ENCODE data around the gene PLXNA2. TPM values are rescaled to one million over a fixed set of nuclear protein-coding genes. Genes with fewer than 3 reads are reported as not detected.

Gene PLXNA2
- total RNA-seq, 1 donor from 2014 or later, result 17.7 TPM

DNA sequence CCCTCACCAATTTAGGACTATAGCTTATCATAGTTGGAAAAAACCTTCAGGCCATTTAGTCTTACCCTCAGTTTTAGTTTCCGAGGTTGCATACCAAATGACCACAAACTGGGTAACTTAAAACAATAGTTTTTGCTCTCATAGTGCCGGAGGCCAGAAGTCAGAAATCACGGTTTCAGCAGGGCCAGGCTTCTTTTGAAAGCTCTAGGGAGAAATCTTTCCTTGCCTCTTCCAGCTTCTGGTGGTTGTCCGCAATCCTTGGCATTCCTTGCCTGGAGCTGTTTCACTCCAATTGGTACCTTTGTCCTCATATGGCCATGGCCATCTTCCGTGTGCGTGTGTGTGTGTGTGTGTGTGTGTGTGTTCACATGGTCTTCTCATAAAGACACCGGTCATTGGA, 12.4 kb upstream of the PLXNA2 start:
- Histone ChIP-seq H3K79me2 (ENCODE audit: insufficient read depth, low read length) (no peaks in the 10 kb centered on the region), H3K4me2 (ENCODE audit: low read length) (no peak overlapping the region), H3K36me3 (ENCODE audit: insufficient read depth, low read length) (no peaks in the 10 kb centered on the region), H4K20me1 (ENCODE audit: insufficient read depth, low read length) (no peaks in the 10 kb centered on the region), H3K27ac (ENCODE audit: low read depth, low read length) (no peak overlapping the region), H3K4me3 (ENCODE audit: insufficient read depth, low read depth, low read length) (no peak overlapping the region), H3K4me1 (ENCODE audit: insufficient read depth, low read length) (peaks cover 12% of the 10 kb centered on the region), H3K27me3 (ENCODE audit: insufficient read depth, low read length) (peaks cover 3% of the 10 kb centered on the region), H3K9ac (ENCODE audit: low read length) (no peak overlapping the region), H2AFZ (ENCODE audit: low read depth, low read length) (no peak overlapping the region), H3K9me3 (ENCODE audit: insufficient read depth, low read depth, low read length) (no peaks in the 10 kb centered on the region)
- Mint-ChIP-seq H3K36me3 (ENCODE audit: low read depth, unreplicated experiment) (no peaks in the 10 kb centered on the region), H3K9me3 (ENCODE audit: unreplicated experiment) (peaks cover 6% of the 10 kb centered on the region), H3K27me3 (ENCODE audit: low read depth, unreplicated experiment) (peaks cover 13% of the 10 kb centered on the region), H3K4me3 (ENCODE audit: unreplicated experiment) (no peak overlapping the region), H3K27ac (ENCODE audit: unreplicated experiment) (peak overlapping the region; percentile 44), H3K4me1 (ENCODE audit: low read depth, unreplicated experiment) (peaks cover 37% of the 10 kb centered on the region)
- DNase-seq (ENCODE audit: low read depth) (no peak), FAIRE-seq (no peak)
- TF ChIP-seq, protein P1, sequence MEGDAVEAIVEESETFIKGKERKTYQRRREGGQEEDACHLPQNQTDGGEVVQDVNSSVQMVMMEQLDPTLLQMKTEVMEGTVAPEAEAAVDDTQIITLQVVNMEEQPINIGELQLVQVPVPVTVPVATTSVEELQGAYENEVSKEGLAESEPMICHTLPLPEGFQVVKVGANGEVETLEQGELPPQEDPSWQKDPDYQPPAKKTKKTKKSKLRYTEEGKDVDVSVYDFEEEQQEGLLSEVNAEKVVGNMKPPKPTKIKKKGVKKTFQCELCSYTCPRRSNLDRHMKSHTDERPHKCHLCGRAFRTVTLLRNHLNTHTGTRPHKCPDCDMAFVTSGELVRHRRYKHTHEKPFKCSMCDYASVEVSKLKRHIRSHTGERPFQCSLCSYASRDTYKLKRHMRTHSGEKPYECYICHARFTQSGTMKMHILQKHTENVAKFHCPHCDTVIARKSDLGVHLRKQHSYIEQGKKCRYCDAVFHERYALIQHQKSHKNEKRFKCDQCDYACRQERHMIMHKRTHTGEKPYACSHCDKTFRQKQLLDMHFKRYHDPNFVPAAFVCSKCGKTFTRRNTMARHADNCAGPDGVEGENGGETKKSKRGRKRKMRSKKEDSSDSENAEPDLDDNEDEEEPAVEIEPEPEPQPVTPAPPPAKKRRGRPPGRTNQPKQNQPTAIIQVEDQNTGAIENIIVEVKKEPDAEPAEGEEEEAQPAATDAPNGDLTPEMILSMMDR (IDR thresholded peaks at IDR 0.05; ENCODE audit: insufficient read depth, low read depth, low read length), result no peak
- no peak for TF ChIP-seq EZH2 (IDR thresholded peaks at IDR 0.05; ENCODE audit: insufficient read depth, low read length)

DNA sequence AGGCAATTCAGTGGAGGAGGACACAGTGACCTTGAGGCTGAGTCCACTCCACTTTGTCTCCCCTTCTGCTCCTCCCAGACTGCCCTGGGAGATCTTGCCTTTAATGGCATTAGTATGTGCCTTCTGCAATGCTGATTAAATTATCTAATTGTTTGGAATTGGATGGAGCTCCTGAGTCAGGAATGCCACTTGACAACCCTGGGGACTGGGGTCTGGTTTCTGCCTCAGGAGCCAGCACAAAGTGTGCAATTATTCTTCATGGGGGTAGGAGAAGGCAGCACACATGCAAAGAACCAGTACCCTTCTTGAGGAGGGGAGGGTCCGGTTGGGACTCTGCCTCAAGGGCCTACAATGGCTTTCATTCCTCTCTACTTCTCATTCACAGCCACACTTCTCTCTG, 11.9 kb upstream of the PLXNA2 start:
- Mint-ChIP-seq H3K36me3 (ENCODE audit: low read depth, unreplicated experiment) (no peaks in the 10 kb centered on the region), H3K4me3 (ENCODE audit: unreplicated experiment) (no peak overlapping the region), H3K27me3 (ENCODE audit: low read depth, unreplicated experiment) (peaks cover 13% of the 10 kb centered on the region), H3K4me1 (ENCODE audit: low read depth, unreplicated experiment) (peaks cover 37% of the 10 kb centered on the region), H3K27ac (ENCODE audit: unreplicated experiment) (no peak overlapping the region), H3K9me3 (ENCODE audit: unreplicated experiment) (peaks cover 6% of the 10 kb centered on the region)
- peaks cover 3% of the 10 kb centered on the region for H3K27me3 ChIP-seq (ENCODE audit: insufficient read depth, low read length)
- no peak overlapping the region for H3K27ac ChIP-seq (ENCODE audit: low read depth, low read length)
- no peaks in the 10 kb centered on the region for H3K9me3 ChIP-seq (ENCODE audit: insufficient read depth, low read depth, low read length)
- H3K79me2 ChIP-seq (ENCODE audit: insufficient read depth, low read length), result no peaks in the 10 kb centered on the region
- TF ChIP-seq, protein P1 (IDR thresholded peaks at IDR 0.05; ENCODE audit: insufficient read depth, low read depth, low read length), result no peak
- TF ChIP-seq EZH2 (IDR thresholded peaks at IDR 0.05; ENCODE audit: insufficient read depth, low read length), result no peak
- H3K9ac ChIP-seq (ENCODE audit: low read length), result no peak overlapping the region
- no peak overlapping the region for H2AFZ ChIP-seq (ENCODE audit: low read depth, low read length)
- FAIRE-seq, result no peak
- no peak overlapping the region for H3K4me3 ChIP-seq (ENCODE audit: insufficient read depth, low read depth, low read length)
- no peak for DNase-seq (ENCODE audit: low read depth)
- H3K36me3 ChIP-seq (ENCODE audit: insufficient read depth, low read length), result no peaks in the 10 kb centered on the region
- H3K4me2 ChIP-seq (ENCODE audit: low read length), result no peak overlapping the region
- H3K4me1 ChIP-seq (ENCODE audit: insufficient read depth, low read length), result peaks cover 12% of the 10 kb centered on the region
- H4K20me1 ChIP-seq (ENCODE audit: insufficient read depth, low read length), result no peaks in the 10 kb centered on the region

DNA sequence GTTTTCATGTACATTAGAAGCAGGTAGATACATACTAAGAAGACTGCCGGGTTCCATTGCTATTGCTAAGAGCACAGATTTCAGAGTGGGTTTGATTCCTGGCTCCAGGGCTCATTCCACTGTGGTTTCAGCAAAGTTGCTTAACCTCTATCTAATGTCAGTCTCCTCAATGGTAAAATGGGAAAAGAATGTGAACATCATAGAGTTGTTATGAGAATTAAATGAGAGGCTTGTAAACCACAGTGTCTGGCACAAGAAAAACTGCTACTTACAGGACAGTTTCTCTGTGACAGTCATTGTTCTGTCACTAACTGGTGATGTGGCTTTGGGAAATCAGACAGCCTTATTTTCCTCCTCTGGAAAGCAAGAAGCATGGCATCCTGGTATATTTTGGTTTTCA, 10.7 kb upstream of the PLXNA2 start:
- H3K27me3 Mint-ChIP-seq (ENCODE audit: low read depth, unreplicated experiment), result peaks cover 13% of the 10 kb centered on the region
- TF ChIP-seq, protein P1 (IDR thresholded peaks at IDR 0.05; ENCODE audit: insufficient read depth, low read depth, low read length), result no peak
- no peak for TF ChIP-seq EZH2 (IDR thresholded peaks at IDR 0.05; ENCODE audit: insufficient read depth, low read length)
- Histone ChIP-seq H3K4me1 (ENCODE audit: insufficient read depth, low read length) (peaks cover 12% of the 10 kb centered on the region), H3K36me3 (ENCODE audit: insufficient read depth, low read length) (no peaks in the 10 kb centered on the region), H3K4me3 (ENCODE audit: insufficient read depth, low read depth, low read length) (no peak overlapping the region), H3K79me2 (ENCODE audit: insufficient read depth, low read length) (no peaks in the 10 kb centered on the region), H2AFZ (ENCODE audit: low read depth, low read length) (no peak overlapping the region), H3K27me3 (ENCODE audit: insufficient read depth, low read length) (peaks cover 7% of the 10 kb centered on the region), H3K27ac (ENCODE audit: low read depth, low read length) (peak overlapping the region; percentile 29), H3K9ac (ENCODE audit: low read length) (no peak overlapping the region), H3K4me2 (ENCODE audit: low read length) (peak overlapping the region; percentile 22), H3K9me3 (ENCODE audit: insufficient read depth, low read depth, low read length) (no peaks in the 10 kb centered on the region), H4K20me1 (ENCODE audit: insufficient read depth, low read length) (no peaks in the 10 kb centered on the region)
- no peaks in the 10 kb centered on the region for H3K9me3 Mint-ChIP-seq (ENCODE audit: unreplicated experiment)
- H3K27ac Mint-ChIP-seq (ENCODE audit: unreplicated experiment), result peak overlapping the region; percentile 87
- DNase-seq (ENCODE audit: low read depth) (peak; percentile 89), FAIRE-seq (no peak)
- H3K4me1 Mint-ChIP-seq (ENCODE audit: low read depth, unreplicated experiment), result peaks cover 37% of the 10 kb centered on the region
- no peaks in the 10 kb centered on the region for H3K36me3 Mint-ChIP-seq (ENCODE audit: low read depth, unreplicated experiment)
- H3K4me3 Mint-ChIP-seq (ENCODE audit: unreplicated experiment), result no peak overlapping the region

All from astrocyte (in vitro differentiated cells and primary cell).